Measurements from ENCODE around the gene SERPINC1. TPM values are rescaled to one million over a fixed set of nuclear protein-coding genes. Genes with fewer than 3 reads are reported as not detected.
A peak's percentile ranks its signal among the peaks of the same experiment; 100 is the strongest.

The SERPINC1 gene
- total RNA-seq, 1 donor: under 0.01 TPM

GRCh38 chr1:173917635-173918493 lies 737 bp upstream of the SERPINC1 start:
- no peak for TF ChIP-seq CTCF (IDR thresholded peaks at IDR 0.05; ENCODE audit: extremely low read depth, low read depth, low read length)
- Histone ChIP-seq H3K79me2 (ENCODE audit: insufficient read depth, low read length) (no peaks in the 10 kb centered on the region), H3K9me3 (ENCODE audit: low read depth, low read length) (no peaks in the 10 kb centered on the region), H3K27me3 (ENCODE audit: insufficient read depth, low read length) (peaks cover 4% of the 10 kb centered on the region), H3K36me3 (ENCODE audit: insufficient read depth, low read length) (no peaks in the 10 kb centered on the region), H3K4me3 (ENCODE audit: insufficient read depth, low read length) (no peak overlapping the region), H2AFZ (ENCODE audit: low read length) (no peak overlapping the region), H3K4me2 (ENCODE audit: insufficient read depth, low read length) (no peak overlapping the region), H3K27ac (ENCODE audit: low read depth, low read length) (no peak overlapping the region), H3K4me1 (ENCODE audit: insufficient read depth, low read length) (no peaks in the 10 kb centered on the region), H4K20me1 (ENCODE audit: insufficient read depth, low read length) (no peaks in the 10 kb centered on the region)
- no peak for DNase-seq (ENCODE audit: insufficient read length, low spot score, missing footprints)

- Histone ChIP-seq H3K36me3 (ENCODE audit: insufficient read depth, low read length) (no peaks in the 10 kb centered on the region), H4K20me1 (ENCODE audit: insufficient read depth, low read length) (no peaks in the 10 kb centered on the region), H3K4me3 (ENCODE audit: insufficient read depth, low read length) (no peak overlapping the region), H3K9me3 (ENCODE audit: low read depth, low read length) (no peaks in the 10 kb centered on the region), H3K27me3 (ENCODE audit: insufficient read depth, low read length) (no peaks in the 10 kb centered on the region), H3K4me1 (ENCODE audit: insufficient read depth, low read length) (no peaks in the 10 kb centered on the region), H3K27ac (ENCODE audit: low read depth, low read length) (no peak overlapping the region), H3K4me2 (ENCODE audit: insufficient read depth, low read length) (no peak overlapping the region), H2AFZ (ENCODE audit: low read length) (no peak overlapping the region), H3K79me2 (ENCODE audit: insufficient read depth, low read length) (no peaks in the 10 kb centered on the region)
- DNase-seq (ENCODE audit: insufficient read length, low spot score, missing footprints): no peak
- no peak for TF ChIP-seq CTCF (IDR thresholded peaks at IDR 0.05; ENCODE audit: extremely low read depth, low read depth, low read length)
These were observed 460 bp downstream of the SERPINC1 start for GRCh38 chr1:173916667-173917066.

- Histone ChIP-seq H3K4me2 (ENCODE audit: insufficient read depth, low read length) (no peak overlapping the region), H3K4me3 (ENCODE audit: insufficient read depth, low read length) (no peak overlapping the region), H3K4me1 (ENCODE audit: insufficient read depth, low read length) (no peaks in the 10 kb centered on the region), H3K79me2 (ENCODE audit: insufficient read depth, low read length) (no peaks in the 10 kb centered on the region), H4K20me1 (ENCODE audit: insufficient read depth, low read length) (no peaks in the 10 kb centered on the region), H3K27me3 (ENCODE audit: insufficient read depth, low read length) (no peaks in the 10 kb centered on the region), H2AFZ (ENCODE audit: low read length) (no peak overlapping the region), H3K9me3 (ENCODE audit: low read depth, low read length) (no peaks in the 10 kb centered on the region), H3K27ac (ENCODE audit: low read depth, low read length) (no peak overlapping the region), H3K36me3 (ENCODE audit: insufficient read depth, low read length) (no peaks in the 10 kb centered on the region)
- no peak for DNase-seq (ENCODE audit: insufficient read length, low spot score, missing footprints)
- no peak for TF ChIP-seq CTCF (IDR thresholded peaks at IDR 0.05; ENCODE audit: extremely low read depth, low read depth, low read length)
These were observed 1.5 kb downstream of the SERPINC1 start for GRCh38 chr1:173915596-173915995.

GRCh38 chr1:173914366-173914871 lies 2.7 kb downstream of the SERPINC1 start:
- Histone ChIP-seq H3K27me3 (ENCODE audit: insufficient read depth, low read length) (no peaks in the 10 kb centered on the region), H2AFZ (ENCODE audit: low read length) (no peak overlapping the region), H3K27ac (ENCODE audit: low read depth, low read length) (no peak overlapping the region), H4K20me1 (ENCODE audit: insufficient read depth, low read length) (no peaks in the 10 kb centered on the region), H3K4me3 (ENCODE audit: insufficient read depth, low read length) (no peak overlapping the region), H3K79me2 (ENCODE audit: insufficient read depth, low read length) (no peaks in the 10 kb centered on the region), H3K4me1 (ENCODE audit: insufficient read depth, low read length) (no peaks in the 10 kb centered on the region), H3K9me3 (ENCODE audit: low read depth, low read length) (no peaks in the 10 kb centered on the region), H3K36me3 (ENCODE audit: insufficient read depth, low read length) (no peaks in the 10 kb centered on the region), H3K4me2 (ENCODE audit: insufficient read depth, low read length) (no peak overlapping the region)
- DNase-seq (ENCODE audit: insufficient read length, low spot score, missing footprints): peak; percentile 79
- peak; percentile 65 for TF ChIP-seq CTCF (IDR thresholded peaks at IDR 0.05; ENCODE audit: extremely low read depth, low read depth, low read length)
